HG03469 (cell line): Measurements from ENCODE around the gene FAM120A.
"Not testable (repeated sequence)": the region's sequence is repeated elsewhere in the genome, so short reads cannot be mapped to it uniquely, and the experiment has no call there.

ENCODE experiments used
- ATAC-seq: cut with Tn5 transposase; IDR thresholded peaks from one replicate; pipeline ENCODE4 v1.9.1; 2021; ENCODE audit warnings: mild to moderate bottlenecking, moderate library complexity, moderate number of reproducible peaks; ENCODE audit not compliant: unreplicated experiment

Gene FAM120A

DNA sequence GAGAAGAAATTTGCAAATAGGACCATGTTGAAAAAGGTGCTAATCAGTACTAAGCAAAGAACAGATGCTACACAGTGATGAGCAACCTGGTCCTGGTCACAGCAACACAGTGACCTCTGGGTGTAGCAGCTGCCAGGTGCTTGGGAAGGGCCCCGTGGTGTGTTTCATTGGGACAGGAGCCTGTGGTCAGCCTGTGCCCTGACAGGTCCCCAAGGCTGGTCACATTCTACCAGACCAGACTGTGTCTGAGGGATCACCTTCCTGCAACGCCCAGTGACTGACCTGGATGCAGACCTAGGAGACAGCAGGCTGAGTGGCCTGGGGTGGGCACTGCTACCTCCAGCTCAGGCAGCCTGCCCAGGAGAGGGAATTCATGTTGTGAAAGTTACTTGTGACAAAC lies 56.7 kb downstream of the FAM120A start:
- ATAC-seq = no peak

DNA sequence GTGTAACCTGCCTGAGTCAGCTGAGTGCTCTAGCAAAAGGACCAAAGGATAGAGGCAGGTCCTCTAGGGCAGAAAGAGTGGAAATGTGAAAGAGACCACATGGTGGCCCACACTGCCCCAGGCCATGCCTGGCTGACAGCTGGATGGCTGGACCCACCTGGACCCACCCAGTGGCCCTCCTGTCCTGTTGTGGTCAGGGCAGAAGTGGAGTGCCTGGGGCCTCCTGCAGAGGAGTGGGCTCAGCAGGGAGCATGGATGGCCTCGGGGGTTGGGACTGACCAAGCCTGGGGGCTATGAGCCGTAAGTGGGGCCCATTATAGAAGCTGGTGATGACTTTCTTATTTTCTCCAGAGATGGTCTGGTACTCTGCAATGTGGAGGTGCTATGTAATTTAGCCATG lies 57.6 kb downstream of the FAM120A start:
- no peak for ATAC-seq

DNA sequence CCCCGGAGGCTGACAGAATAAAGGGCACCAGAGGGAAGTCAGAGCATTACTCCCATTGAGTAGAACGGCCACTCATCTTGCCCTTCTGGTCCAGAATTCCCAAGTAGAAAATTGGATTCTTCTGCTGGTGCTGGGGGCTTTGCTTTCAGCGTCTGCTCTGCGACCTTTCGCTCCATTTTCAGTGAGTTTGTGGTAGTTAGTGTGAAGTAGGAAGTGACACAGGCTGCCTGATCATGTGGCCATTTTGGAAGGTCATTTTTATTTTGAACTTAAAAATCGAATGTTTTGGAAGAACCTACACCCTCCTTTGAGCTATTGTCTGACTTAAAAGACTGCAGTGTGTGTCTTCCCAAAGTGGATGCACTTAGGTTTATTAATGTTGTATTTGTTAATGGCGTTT lies 58.6 kb downstream of the FAM120A start:
- ATAC-seq = no peak

DNA sequence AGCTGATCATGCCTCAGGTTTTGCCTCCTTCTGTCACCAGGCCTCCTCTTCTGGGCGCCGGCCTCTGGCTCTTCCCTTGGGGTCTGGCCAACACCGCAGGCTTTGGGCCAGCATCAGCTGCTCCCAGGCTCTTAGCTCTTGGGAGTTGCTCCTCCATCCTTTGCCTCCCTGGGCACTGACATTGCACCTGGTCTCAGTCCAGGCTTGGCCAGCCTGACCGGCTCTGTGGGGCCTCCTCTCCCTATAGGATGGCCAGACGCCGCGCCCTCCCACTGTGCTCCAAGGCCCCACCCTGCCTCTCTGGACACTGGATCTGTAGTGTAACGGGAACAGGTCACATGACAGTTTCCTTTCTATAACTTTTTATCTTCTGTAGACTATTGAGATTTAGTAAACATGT lies 59.7 kb downstream of the FAM120A start:
- not testable (repeated sequence) for ATAC-seq

DNA sequence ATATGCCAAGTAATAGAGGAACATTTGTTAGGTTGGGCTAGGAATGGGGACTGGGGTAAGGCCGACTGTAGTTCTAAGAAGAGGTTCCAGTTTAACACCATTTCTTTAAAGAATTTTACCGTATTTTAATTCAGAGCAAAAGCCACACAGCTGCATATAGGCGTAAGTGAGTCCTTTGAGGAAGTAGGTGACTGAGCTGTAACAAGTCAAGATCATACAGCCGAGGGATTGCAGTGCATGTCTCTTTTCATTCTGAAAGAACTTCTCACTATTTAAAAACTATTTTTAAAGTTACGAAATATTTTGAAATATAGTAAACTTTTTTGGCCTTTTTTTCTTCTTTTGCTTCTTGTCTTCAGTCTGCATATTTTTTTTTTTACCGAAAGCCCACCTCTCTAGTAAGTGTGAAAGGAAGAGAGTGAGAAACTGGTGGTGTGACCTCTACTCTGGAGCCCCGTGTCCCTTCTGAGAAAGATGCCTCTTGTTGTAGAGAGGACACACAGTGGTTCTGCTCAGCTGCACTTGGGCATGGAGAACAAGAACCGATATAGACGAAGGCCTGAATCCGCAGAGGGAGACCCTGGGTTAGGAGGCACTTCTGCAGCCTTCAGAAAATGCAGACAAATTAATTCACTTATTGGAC lies 60.8 kb downstream of the FAM120A start:
- ATAC-seq = not testable (repeated sequence)

DNA sequence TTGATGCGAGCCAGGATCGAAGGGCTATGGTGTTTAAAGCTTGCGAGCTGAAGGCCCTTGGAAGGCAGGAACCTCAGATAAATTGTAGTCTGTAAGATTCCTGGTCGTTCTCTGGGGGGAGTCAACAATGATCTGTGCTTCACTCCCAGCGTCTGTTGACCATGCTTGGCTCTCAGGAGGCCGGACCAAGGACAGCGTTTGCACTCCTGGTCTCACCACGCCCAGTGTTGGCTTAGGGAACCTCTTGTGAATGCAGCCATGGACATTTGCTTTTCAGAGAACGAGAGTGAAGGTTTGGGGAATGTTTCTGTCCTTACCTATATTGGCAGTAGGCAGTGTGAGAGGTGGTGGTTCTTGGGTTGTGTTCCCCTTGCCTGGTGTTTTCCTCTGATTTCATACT lies 62.1 kb downstream of the FAM120A start:
- ATAC-seq = no peak

DNA sequence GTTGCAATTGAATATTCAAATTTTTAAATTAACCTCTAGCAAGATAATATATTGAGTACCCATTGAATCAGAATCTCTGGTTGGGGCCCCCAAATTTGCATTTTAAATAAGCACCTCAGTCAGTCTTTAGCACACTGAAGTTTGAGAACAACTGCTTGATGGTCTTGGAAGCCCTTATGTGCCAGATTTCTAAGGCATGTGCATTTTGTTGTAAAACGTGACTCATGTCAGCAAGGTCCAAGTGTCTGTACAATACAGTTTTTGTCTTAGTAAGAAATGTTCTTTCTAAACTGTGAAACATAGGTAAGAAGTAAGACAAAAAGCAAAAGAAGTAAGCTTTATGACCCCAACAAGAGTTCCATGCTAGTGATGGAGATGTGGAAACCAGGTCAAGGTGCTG lies 65.8 kb downstream of the FAM120A start:
- ATAC-seq = no peak

DNA sequence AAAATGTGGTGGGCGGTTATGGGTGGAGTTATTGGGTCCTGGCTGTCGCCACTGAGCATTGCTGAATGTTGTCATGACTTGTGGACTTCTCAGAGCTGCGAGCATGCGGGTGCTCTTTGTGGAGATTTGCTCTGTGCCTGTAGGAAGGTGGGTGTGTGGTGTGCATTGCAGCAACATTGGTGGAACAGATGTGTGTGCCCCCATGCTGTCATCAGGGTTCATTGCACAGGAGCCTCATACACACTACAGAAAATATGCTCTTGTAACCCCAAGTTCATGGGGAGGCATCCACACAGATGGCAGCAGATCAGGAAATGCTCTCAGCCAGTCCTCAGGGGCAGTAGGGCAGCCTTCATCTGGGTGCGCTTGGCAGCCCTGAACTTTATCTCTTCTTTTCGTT lies 69.0 kb downstream of the FAM120A start:
- ATAC-seq = no peak

DNA sequence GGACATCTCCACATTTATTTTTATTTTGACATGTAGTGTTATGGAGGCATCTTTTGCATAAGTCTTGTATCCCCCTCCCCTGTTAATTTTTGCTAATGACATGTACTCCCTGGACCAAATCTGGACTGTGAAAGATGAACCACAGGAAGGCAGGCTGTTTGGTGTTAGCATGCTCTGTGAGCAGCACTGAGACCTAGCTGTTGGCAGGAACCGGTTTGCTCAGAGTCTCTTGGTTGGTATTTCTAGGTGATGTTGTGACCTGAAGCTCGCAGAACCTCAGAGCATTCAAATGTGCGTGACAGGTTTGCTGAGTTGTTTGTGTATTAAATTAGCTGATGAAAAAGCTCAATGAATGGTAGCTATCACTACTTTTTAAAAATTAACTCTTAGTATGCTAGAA lies 71.3 kb downstream of the FAM120A start:
- no peak for ATAC-seq

DNA sequence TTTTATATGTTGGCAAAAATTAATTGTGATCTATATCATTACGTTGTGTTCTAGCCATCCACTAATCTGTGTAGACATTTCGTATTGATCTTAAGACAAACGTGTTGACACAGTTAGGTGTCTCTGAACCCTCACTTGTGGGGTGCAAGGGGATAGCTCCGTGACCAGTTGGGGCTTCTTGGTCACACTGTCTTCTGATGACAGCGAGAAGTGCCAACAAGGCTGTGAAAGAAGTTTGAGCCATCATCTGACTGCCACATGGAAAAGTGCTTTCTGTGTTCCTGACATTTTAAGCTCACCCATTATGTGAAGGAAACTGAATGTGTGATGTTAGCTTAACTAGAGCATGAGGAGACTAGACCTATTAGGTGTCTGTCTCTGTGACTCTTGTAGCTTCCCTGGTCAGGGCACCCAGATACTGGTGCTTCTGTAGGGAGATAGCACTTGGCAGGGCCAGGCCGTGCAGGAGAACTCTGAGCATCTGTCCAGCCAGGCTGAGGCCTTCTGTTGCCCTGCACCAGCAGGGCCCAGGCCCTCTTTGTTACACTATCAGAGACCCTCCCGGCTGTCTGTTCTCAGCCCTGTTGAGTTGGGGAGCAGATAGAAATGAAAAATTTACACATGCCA lies 72.1 kb downstream of the FAM120A start:
- ATAC-seq = no peak

DNA sequence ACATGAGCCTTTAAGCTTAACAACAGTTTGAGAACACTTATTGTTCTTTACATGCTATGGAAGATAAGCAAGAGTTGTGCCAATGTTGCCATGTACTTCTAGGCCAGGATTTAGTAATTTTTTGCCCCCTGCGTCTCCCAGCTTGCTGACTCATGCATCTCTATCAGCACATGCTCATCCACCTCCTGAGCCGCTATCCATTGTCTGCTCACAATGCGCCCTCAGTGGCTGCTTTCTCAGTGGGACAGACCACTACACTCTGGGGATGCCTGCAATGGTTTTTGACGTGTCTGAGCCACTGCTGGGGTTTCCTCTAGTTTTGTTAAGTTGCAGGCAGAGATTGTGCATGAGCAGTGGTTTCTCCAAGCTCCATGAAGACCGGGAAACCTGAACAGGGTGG lies 74.0 kb downstream of the FAM120A start:
- no peak for ATAC-seq

DNA sequence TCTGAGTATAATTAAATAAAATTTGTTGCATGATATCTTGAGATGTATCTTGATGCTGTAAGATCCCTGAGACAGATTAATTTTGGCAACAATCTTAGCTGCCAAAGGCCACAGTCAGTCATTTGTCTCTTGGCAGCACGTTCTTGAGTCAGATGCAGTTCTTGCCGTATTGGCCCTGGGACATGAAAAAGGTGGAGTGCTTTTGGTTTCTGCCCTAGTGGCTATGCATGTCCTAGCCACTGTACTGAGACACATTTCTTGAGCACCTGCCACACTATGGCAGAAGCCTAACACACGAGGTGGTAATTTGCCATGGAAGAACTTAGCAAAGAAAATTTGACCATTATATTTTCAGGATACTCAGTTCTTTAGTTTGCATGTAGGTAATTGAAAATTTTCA lies 79.9 kb downstream of the FAM120A start:
- ATAC-seq = no peak

DNA sequence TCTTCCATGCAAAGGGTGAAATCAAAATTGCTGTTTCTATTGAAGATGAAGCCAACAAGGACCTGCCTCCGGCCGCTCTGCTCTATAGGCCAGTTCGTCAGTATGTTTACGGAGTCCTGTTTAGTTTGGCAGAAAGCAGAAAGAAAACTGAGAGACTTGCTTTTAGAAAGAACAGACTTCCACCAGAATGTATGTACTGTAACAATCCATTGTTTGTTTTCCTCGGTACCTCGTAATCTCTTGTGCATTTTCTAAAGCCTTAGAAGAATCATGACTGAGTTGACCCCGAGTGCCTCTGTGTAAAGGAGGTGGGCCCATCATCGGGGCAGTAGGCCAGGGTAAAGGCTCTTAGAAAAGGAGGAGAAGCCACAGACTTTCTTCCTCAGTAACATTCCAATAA lies 80.7 kb downstream of the FAM120A start:
- ATAC-seq = no peak

DNA sequence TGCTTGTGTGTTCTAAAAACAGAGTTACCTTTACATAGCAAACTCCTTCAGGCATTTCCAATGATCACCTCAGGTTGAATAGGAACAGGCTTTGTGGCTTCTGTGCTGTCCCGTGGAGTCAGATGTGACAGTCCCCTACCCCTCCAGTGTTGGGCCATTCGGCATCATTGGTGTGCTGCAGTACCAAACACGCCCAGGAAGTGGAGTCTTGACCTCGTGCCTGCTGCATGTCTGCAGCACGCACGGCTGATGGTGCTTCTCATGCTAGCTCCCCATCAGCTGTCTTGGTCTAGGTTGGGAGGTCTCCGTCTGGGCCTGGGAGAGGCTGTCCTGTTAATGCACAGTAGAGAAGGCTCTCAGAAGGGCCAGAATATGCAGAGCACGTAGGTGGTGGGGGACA lies 82.4 kb downstream of the FAM120A start:
- ATAC-seq = no peak

DNA sequence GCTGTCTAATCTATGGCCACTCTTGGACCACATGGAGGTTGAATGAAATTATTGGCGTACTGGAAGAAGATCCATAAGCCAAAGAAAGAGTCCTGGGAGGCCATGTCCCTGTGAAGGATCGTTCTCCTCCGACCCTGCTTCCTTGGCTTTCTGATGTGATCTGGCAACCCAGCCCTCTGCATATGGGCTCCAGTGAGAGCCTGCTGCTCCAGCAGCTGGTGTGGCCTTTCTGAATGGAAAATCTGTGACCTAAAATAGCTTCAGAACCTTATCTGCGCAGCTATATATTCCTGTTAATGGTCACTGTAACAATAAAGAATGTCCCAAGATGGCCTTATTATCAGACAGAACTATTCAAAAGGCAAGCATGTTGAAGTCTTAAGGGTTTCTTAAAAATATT lies 84.7 kb downstream of the FAM120A start:
- no peak for ATAC-seq

DNA sequence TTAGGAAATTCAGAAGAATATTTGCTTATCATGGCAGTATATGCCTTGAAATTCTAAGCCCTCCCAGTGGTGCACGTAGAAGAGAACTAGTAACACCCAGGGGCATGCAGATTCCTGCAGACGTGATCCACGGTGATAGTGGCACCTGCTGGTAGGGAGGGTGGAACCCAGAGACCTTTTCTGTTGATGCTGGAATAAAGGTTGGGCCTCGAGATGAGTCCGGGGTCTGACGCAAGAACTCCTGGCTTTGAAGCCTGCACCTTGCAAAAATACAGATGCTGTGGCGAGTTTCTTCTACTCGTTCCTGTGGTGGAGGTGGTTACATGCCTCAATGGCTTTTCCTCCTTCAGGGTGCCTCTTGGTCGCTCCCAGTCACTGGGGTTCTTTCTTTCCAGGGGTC lies 85.4 kb downstream of the FAM120A start:
- ATAC-seq = no peak

DNA sequence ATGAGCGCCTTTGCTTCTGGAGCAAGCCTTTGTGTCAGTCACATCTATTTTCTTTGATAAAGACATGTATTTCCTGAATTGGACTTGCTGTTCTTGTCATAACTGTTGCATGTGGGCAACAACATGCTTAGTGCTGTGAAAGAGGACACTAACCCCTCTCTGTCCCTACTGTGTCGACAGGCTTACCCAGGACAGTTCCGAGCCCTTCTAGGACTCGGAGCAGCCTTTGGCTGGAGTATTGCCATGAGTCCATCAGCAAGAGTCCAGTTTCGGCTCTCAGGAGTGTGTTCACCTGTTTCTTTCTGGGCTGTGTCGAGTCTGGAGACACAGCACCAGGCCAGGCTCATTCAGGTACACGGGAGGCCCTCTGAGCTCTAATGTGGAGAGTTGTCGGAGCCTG lies 88.8 kb downstream of the FAM120A start:
- ATAC-seq = no peak

DNA sequence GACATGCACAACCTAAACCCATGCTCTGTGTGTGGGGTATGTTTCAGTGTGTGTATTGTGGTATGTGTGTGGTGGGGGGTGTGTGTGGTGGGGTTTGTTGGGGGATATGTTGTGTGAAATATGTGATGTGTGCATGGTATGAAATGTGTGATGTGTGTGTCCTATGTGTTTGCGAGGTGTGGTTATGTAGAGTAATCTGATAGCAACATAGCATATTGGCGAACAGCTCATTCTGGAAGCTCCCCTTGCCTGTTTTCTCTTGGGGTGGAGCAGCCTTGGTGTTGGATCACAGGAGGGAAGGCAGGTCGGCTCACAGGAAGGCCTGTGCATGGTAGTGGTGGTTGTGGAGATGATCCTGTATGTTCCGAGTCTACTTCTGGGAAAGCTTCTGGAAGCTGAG lies 89.5 kb downstream of the FAM120A start:
- ATAC-seq = no peak

DNA sequence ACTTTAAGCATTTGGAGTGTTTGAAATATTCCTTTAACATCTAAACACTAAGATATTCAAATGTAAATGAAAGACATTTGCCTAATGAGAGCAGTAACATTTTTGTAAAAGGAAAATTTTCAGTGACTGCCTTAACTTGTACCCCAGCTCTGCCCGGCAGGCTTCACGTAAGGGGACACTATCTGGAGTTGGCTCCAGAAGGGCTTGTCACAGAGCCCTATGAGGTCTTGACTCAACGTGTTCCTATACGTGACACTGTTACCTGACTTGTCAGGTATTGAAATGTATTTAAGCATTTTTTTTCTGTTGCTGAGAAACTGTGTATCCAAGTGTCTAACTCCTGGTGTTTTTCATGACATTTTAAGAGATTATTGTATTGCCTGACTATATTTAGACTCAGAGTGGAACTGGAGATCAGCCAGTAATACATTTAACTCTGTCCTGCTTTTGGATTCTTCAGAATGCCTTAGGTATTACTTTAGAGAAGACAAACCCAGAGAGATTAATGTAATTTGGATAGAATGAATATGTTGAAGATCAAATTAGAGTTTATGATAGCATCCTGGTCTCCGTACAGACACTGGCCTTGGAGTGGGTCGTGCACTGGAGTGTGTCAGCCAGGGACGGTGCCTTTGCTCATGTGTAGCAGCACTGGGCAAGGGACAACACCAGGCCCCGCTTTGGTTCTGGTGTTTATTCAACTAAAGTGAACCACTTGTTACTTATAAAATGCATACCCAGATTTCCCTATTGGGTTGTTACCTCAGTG lies 90.3 kb downstream of the FAM120A start:
- no peak for ATAC-seq

DNA sequence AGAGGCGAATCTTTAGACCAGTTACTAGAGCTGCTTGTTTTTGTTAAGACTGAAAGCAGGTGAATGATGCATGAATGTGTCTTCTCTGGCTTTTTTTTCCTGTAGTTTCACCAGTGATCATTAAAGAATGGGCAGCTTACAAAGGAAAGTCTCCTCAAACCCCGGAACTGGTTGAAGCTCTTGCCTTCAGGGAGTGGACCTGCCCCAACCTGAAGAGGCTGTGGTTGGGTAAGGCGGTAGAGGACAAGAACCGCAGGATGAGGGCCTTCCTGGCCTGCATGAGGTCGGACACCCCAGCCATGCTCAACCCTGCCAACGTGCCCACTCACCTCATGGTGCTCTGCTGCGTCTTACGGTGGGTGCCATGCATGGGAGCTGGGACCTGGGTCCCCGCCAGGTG lies 91.6 kb downstream of the FAM120A start:
- no peak for ATAC-seq

DNA sequence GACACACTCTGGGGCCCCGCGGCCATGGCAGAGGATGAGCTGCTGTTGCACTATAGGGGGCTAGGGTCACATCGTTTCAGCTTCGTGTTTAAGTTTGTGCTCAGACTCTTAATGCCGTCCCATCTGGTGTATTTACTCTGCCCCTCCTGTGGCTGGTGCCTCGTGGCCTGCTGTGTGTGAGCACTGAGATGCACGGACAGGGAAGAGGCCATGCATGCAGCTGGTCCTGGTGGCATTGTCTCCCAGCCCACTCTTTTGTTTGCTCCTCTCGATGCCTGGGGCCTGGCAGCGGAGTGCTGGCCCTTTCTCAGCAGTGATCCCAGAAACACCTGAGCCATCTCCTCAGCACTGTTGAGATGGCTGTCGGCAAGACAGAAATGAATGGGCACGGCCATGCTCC lies 94.9 kb downstream of the FAM120A start:
- ATAC-seq = no peak

DNA sequence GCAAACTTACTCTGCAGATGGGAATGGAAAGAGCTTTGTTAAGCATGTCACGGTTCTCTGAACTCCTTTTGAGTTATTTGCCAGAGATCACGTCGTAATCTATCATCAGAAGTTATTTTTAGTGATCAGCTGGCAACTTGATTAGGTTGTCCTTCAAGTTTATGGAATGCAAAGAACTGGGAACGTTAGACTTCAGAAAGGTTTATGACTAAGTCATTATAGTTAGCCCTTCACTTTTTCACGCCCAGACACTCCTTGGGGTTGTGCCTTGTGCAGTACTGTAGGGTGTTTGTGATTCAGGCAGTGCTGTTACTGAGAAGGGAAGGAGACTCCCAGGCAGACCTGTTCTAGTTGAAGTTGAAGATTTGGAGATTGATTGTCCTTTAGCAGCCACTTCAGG lies 98.1 kb downstream of the FAM120A start:
- ATAC-seq = no peak
